ENCODE measurements around the gene FAM180B.

FAM180B gene

GRCh38 chr11:47593934-47594855 lies 7.7 kb downstream of the FAM180B start, which contains the start of gene C1QTNF4:
TSS of gene C1QTNF4 (minus strand) at chr11:47594411. CDS start at chr11:47590810, 3,601 bp downstream.
- Histone ChIP-seq H3K4me2 (ENCODE audit: low read length) (no peak within 1 kb of the TSS), H3K36me3 (ENCODE audit: insufficient read depth, low read length) (no peaks in the 10 kb centered on the region), H3K4me3 (ENCODE audit: low read depth, low read length, poor library complexity, severe bottlenecking) (no peak within 1 kb of the TSS), H3K9me2 (ENCODE audit: low read depth, low read length) (no peaks in the 10 kb centered on the region), H3K4me1 (ENCODE audit: insufficient read depth, low read length, severe bottlenecking) (no peaks in the 10 kb centered on the region), H3K9me3 (ENCODE audit: low read length) (no peaks in the 10 kb centered on the region), H3K27me3 (ENCODE audit: insufficient read depth, low read length) (peaks cover 4% of the 10 kb centered on the region; the same call in 1 of the 2 replicates), H3K27ac (ENCODE audit: low read depth, low read length, poor library complexity, severe bottlenecking) (no peak within 1 kb of the TSS), H3F3A (ENCODE audit: insufficient read depth, low read length) (no peaks in the 10 kb centered on the region), H3K79me2 (ENCODE audit: insufficient read depth, low read length) (no peaks in the 10 kb centered on the region), H2AFZ (ENCODE audit: low read length) (no peak within 1 kb of the TSS), H4K20me1 (ENCODE audit: insufficient read depth, low read length) (no peaks in the 10 kb centered on the region), H3K9ac (ENCODE audit: low read length) (no peak within 1 kb of the TSS)
- TF ChIP-seq EZH2 (IDR thresholded peaks at IDR 0.05; ENCODE audit: borderline replicate concordance, low read length) (no peak), CTCF (IDR thresholded peaks at IDR 0.05; ENCODE audit: low read length) (no peak)

- Histone ChIP-seq H3K79me2 (ENCODE audit: insufficient read depth, low read length) (no peaks in the 10 kb centered on the region), H3K9ac (ENCODE audit: low read length) (no peak overlapping the region), H3K36me3 (ENCODE audit: insufficient read depth, low read length) (no peaks in the 10 kb centered on the region), H3K9me3 (ENCODE audit: low read length) (no peaks in the 10 kb centered on the region), H3F3A (ENCODE audit: insufficient read depth, low read length) (no peaks in the 10 kb centered on the region), H3K4me2 (ENCODE audit: low read length) (no peak overlapping the region), H3K27ac (ENCODE audit: low read depth, low read length, poor library complexity, severe bottlenecking) (no peak overlapping the region), H3K4me1 (ENCODE audit: insufficient read depth, low read length, severe bottlenecking) (no peaks in the 10 kb centered on the region), H3K27me3 (ENCODE audit: insufficient read depth, low read length) (peaks cover 4% of the 10 kb centered on the region; the same call in 1 of the 2 replicates), H2AFZ (ENCODE audit: low read length) (no peak overlapping the region), H3K4me3 (ENCODE audit: low read depth, low read length, poor library complexity, severe bottlenecking) (no peak overlapping the region), H4K20me1 (ENCODE audit: insufficient read depth, low read length) (no peaks in the 10 kb centered on the region), H3K9me2 (ENCODE audit: low read depth, low read length) (no peaks in the 10 kb centered on the region)
- TF ChIP-seq CTCF (IDR thresholded peaks at IDR 0.05; ENCODE audit: low read length) (no peak), EZH2 (IDR thresholded peaks at IDR 0.05; ENCODE audit: borderline replicate concordance, low read length) (no peak)
These were observed 8.6 kb downstream of the FAM180B start for GRCh38 chr11:47595029-47595428.

- Histone ChIP-seq H3K27ac (ENCODE audit: low read depth, low read length, poor library complexity, severe bottlenecking) (no peak overlapping the region), H3K79me2 (ENCODE audit: insufficient read depth, low read length) (no peaks in the 10 kb centered on the region), H3K4me1 (ENCODE audit: insufficient read depth, low read length, severe bottlenecking) (no peaks in the 10 kb centered on the region), H3K4me2 (ENCODE audit: low read length) (no peak overlapping the region), H3F3A (ENCODE audit: insufficient read depth, low read length) (no peaks in the 10 kb centered on the region), H2AFZ (ENCODE audit: low read length) (no peak overlapping the region), H3K4me3 (ENCODE audit: low read depth, low read length, poor library complexity, severe bottlenecking) (no peak overlapping the region), H3K36me3 (ENCODE audit: insufficient read depth, low read length) (no peaks in the 10 kb centered on the region), H3K9me2 (ENCODE audit: low read depth, low read length) (no peaks in the 10 kb centered on the region), H3K9me3 (ENCODE audit: low read length) (no peaks in the 10 kb centered on the region), H3K27me3 (ENCODE audit: insufficient read depth, low read length) (peaks cover 4% of the 10 kb centered on the region; the same call in 1 of the 2 replicates), H3K9ac (ENCODE audit: low read length) (no peak overlapping the region), H4K20me1 (ENCODE audit: insufficient read depth, low read length) (no peaks in the 10 kb centered on the region)
- TF ChIP-seq CTCF (IDR thresholded peaks at IDR 0.05; ENCODE audit: low read length): no peak
- no peak for TF ChIP-seq EZH2 (IDR thresholded peaks at IDR 0.05; ENCODE audit: borderline replicate concordance, low read length)
These were observed 9.5 kb downstream of the FAM180B start for GRCh38 chr11:47595967-47596366.
